Measurements from ENCODE around the gene LIN7B. TPM values are rescaled to one million over a fixed set of nuclear protein-coding genes. Genes with fewer than 3 reads are reported as not detected.

The LIN7B gene
- total and polyA plus RNA-seq, 9 of the 15 experiments (the other 6 are each of a cell fraction or from before 2014, with no cell fraction given), result 0.89 to 15.7 (median 4.0) TPM

DNA sequence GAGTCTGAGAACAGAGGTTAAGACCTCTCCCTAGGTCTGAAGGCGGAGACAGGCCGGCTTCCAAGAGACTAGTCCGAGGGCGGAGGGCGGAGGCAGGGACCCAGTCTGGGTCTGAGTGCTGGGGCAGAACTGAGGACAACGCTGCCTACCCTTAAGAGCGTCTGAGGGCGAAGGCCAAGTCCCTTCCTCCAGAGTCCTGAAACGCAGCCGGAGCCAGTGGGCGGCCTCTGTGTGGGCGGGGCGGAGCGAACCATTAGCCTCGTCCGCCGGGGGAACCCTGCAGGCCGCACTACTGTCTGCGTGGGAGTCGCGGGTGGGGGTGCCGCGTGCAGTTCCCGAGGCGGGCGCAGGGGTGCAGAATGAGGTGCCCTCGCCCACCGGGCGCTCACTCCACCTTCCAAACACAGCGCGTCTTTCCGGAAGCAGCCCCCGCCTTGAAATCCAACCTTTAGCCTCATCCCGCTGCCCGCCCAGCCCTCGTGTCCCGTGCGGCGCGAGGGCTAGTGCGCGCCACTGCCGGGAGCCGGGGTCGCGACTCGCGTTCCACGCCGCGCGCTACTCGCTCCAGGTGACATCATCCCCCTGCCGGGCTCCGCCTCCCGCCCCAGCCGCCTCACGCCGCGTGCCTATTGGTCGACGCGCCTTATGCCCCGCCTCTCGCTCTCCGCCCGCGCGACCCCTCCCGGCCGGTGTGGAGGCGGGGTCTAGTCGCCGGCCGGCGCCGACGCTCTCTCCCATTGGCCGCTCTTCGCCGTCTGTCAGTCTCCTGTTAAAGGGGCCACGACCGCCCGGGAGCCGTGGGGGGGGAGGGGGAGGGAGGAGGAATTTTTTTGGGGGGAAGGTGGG, 4.6 kb downstream of the LIN7B start, which contains the start of gene C19orf73 (continued):
- TF ChIP-seq SUPT5H (IDR thresholded peaks at IDR 0.05) (peak; percentile 74; the same call in 1 of the 2 replicates), ZNF121 (CRISPR knock-in tag; conservative IDR thresholded peaks at IDR 0.05) (no peak), GATAD2B (IDR thresholded peaks at IDR 0.05; ENCODE audit: borderline replicate concordance) (peak; percentile 87; the same call in 1 of the 2 replicates), TRIM24 (IDR thresholded peaks at IDR 0.05) (peak in 1 of 2 experiments; percentile 47; a peak in 1 of 4 replicates), ILK (tag; IDR thresholded peaks at IDR 0.05; ENCODE audit: borderline replicate concordance, low read depth) (no peak), HDAC8 (tag; IDR thresholded peaks at IDR 0.05) (0 out of 2 replicates have a peak, but pooled peaks have one; percentile 77), HDAC2 (IDR thresholded peaks at IDR 0.05) (peak; percentile 94), ZBTB1 (CRISPR knock-in tag; IDR thresholded peaks at IDR 0.05; ENCODE audit: borderline replicate concordance, low read depth) (peak; percentile 74; the same call in 1 of the 2 replicates), TRIM28 (IDR thresholded peaks at IDR 0.05) (0 out of 2 replicates have a peak, but pooled peaks have one; percentile 26), CREBBP (IDR thresholded peaks at IDR 0.05; ENCODE audit: low read depth, low read length) (no peak), NCOA6 (IDR thresholded peaks at IDR 0.05) (no peak), SMARCB1 (IDR thresholded peaks at IDR 0.05; ENCODE audit: insufficient read length, low read depth) (no peak), NBN (IDR thresholded peaks at IDR 0.05; ENCODE audit: low read depth) (peak; percentile 81), GABPA (tag; conservative IDR thresholded peaks at IDR 0.05; ENCODE audit: low read depth) (peak; percentile 80), RFX7 (CRISPR knock-in tag; IDR thresholded peaks at IDR 0.05) (no peak), YY1 (IDR thresholded peaks at IDR 0.05; ENCODE audit: borderline replicate concordance in 1 of 3, control insufficient read depth in 1 of 3, extremely low read depth in 1 of 3, insufficient read depth in 3 of 3, insufficient read length in 1 of 3, insufficient replicate concordance in 2 of 3, low read depth in 1 of 3, low read length in 2 of 3) (no peak), IRF2 (CRISPR knock-in tag; IDR thresholded peaks at IDR 0.05) (no peak), SREBF2 (CRISPR knock-in tag; IDR thresholded peaks at IDR 0.05) (no peak), ZNF551 (CRISPR knock-in tag; IDR thresholded peaks at IDR 0.05) (no peak), RBBP5 (IDR thresholded peaks at IDR 0.05; ENCODE audit: borderline replicate concordance, insufficient read depth, low read length, poor library complexity, severe bottlenecking) (peak; percentile 44), HNRNPH1 (optimal IDR thresholded peaks at IDR 0.05; ENCODE audit: low read depth, low read length) (no peak), HNRNPL (IDR thresholded peaks at IDR 0.05; ENCODE audit: low read depth, low read length) (peak; percentile 79; the same call in 1 of the 2 replicates)
- TF ChIP-seq, protein P1, sequence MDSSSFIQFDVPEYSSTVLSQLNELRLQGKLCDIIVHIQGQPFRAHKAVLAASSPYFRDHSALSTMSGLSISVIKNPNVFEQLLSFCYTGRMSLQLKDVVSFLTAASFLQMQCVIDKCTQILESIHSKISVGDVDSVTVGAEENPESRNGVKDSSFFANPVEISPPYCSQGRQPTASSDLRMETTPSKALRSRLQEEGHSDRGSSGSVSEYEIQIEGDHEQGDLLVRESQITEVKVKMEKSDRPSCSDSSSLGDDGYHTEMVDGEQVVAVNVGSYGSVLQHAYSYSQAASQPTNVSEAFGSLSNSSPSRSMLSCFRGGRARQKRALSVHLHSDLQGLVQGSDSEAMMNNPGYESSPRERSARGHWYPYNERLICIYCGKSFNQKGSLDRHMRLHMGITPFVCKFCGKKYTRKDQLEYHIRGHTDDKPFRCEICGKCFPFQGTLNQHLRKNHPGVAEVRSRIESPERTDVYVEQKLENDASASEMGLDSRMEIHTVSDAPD (CRISPR knock-in tag; IDR thresholded peaks at IDR 0.05), result no peak
- TF ChIP-seq, protein P2, sequence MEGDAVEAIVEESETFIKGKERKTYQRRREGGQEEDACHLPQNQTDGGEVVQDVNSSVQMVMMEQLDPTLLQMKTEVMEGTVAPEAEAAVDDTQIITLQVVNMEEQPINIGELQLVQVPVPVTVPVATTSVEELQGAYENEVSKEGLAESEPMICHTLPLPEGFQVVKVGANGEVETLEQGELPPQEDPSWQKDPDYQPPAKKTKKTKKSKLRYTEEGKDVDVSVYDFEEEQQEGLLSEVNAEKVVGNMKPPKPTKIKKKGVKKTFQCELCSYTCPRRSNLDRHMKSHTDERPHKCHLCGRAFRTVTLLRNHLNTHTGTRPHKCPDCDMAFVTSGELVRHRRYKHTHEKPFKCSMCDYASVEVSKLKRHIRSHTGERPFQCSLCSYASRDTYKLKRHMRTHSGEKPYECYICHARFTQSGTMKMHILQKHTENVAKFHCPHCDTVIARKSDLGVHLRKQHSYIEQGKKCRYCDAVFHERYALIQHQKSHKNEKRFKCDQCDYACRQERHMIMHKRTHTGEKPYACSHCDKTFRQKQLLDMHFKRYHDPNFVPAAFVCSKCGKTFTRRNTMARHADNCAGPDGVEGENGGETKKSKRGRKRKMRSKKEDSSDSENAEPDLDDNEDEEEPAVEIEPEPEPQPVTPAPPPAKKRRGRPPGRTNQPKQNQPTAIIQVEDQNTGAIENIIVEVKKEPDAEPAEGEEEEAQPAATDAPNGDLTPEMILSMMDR (IDR thresholded peaks at IDR 0.05 in 2 of 3, conservative IDR thresholded peaks at IDR 0.05 in 1 of 3; ENCODE audit: insufficient read depth in 2 of 3, low read depth in 1 of 3, low read length in 3 of 3), result peak in 2 of 3 experiments; percentile 18 to 24; a peak in 2 of 6 replicates
